CD4-positive, alpha-beta T cell treated with Interleukin-1 beta for 1 hour (primary cell): ENCODE data around the gene SYNGR4.
A peak's percentile ranks its signal among the peaks of the same experiment; 100 is the strongest.
"Not testable (repeated sequence)": the region's sequence is repeated elsewhere in the genome, so short reads cannot be mapped to it uniquely, and the experiment has no call there.

Experiments used
- DNase-seq, 2 donors: peaks; one replicate each; pipeline ENCODE4 v3.0.0-alpha.2; 2020 to 2022

The SYNGR4 gene

GRCh38 chr19:48371771-48372170 is 7.6 kb downstream of the SYNGR4 start:
- DNase-seq: not testable (repeated sequence)

GRCh38 chr19:48372904-48373303 is 8.7 kb downstream of the SYNGR4 start:
- DNase-seq: no peak

- no peak for DNase-seq
Observed at GRCh38 chr19:48373567-48373966, 9.4 kb downstream of the SYNGR4 start.

GRCh38 chr19:48378194-48378570 is 14.0 kb downstream of the SYNGR4 start:
- DNase-seq: no peak

- no peak for DNase-seq
Observed at GRCh38 chr19:48379058-48379457, 14.9 kb downstream of the SYNGR4 start.

- no peak for DNase-seq
Observed at GRCh38 chr19:48381178-48381950, 17.2 kb downstream of the SYNGR4 start.

GRCh38 chr19:48382286-48382685 is 18.1 kb downstream of the SYNGR4 start:
- no peak for DNase-seq

GRCh38 chr19:48385461-48386087 is 21.4 kb downstream of the SYNGR4 start:
- DNase-seq: no peak

- no peak for DNase-seq
Observed at GRCh38 chr19:48386981-48387380, 22.8 kb downstream of the SYNGR4 start.

GRCh38 chr19:48390188-48391099 is 26.3 kb downstream of the SYNGR4 start:
- DNase-seq: peak; percentile 64 to 69

GRCh38 chr19:48391100-48392005 is 27.2 kb downstream of the SYNGR4 start, which contains the start of gene KDELR1:
KDELR1 (minus strand) TSS chr19:48391551; CDS start chr19:48391358, 193 bp downstream.
- peak; percentile 69 to 71 for DNase-seq

GRCh38 chr19:48392006-48392344 is 27.8 kb downstream of the SYNGR4 start:
- not testable (repeated sequence) for DNase-seq

GRCh38 chr19:48392860-48393558 is 28.8 kb downstream of the SYNGR4 start:
- DNase-seq: no peak

GRCh38 chr19:48393559-48394330 is 29.6 kb downstream of the SYNGR4 start, which contains the start of gene GRIN2D:
GRIN2D (plus strand) TSS chr19:48393668; CDS start chr19:48398393, 4,725 bp downstream.
- peak; percentile 28 to 36 for DNase-seq

- peak in 1 of 2 donors; percentile 11 for DNase-seq
Observed at GRCh38 chr19:48394331-48395169, 30.4 kb downstream of the SYNGR4 start.

- no peak for DNase-seq
Observed at GRCh38 chr19:48395170-48395455, 30.9 kb downstream of the SYNGR4 start.

GRCh38 chr19:48395499-48395898 is 31.3 kb downstream of the SYNGR4 start:
- no peak for DNase-seq

GRCh38 chr19:48396016-48396823 is 32.1 kb downstream of the SYNGR4 start:
- no peak for DNase-seq

GRCh38 chr19:48396824-48397176 is 32.6 kb downstream of the SYNGR4 start:
- no peak for DNase-seq
